Fibroblast of the aortic adventitia (primary cell): Measurements from ENCODE around the gene MEAK7. TPM values are rescaled to one million over a fixed set of nuclear protein-coding genes. Genes with fewer than 3 reads are reported as not detected.

Experiments used
- DNase-seq: peaks from one replicate; pipeline ENCODE4 v3.0.0-alpha.2; 2010; ENCODE audit warnings: low read depth
- H3K4me3 ChIP-seq: 2 replicates; pipeline ENCODE4 v1.5.1; 2011; ENCODE audit warnings: low read depth, mild to moderate bottlenecking, control low read depth, low read length, moderate library complexity
- CTCF ChIP-seq: IDR thresholded peaks from 2 replicates; pipeline ENCODE4 v1.5.1; 2011; ENCODE audit warnings: mild to moderate bottlenecking, low read length, control low read depth, inconsistent platforms; ENCODE audit not compliant: insufficient read depth
- total RNA-seq: library from RNA; depleted of rRNA; stranded (reverse); fragments of >200 nt; gene quantifications from 2 replicates; pipeline ENCODE4 v1.2.3, GENCODE V29; 2012; ENCODE audit warnings: low replicate concordance

MEAK7 gene
- 12.4 and 19.1 TPM in 2 replicates for total RNA-seq

- TF ChIP-seq CTCF, result no peak
- H3K4me3 ChIP-seq, result peak within 1 kb of the TSS; percentile 99
These were observed at the start of gene MEAK7 for GRCh38 chr16:84504420-84505248. MEAK7 (minus strand) TSS chr16:84504659; CDS start chr16:84498086, 6,573 bp downstream.

GRCh38 chr16:84553873-84554399 lies 49.5 kb upstream of the MEAK7 start:
- no peak for TF ChIP-seq CTCF
- no peak for DNase-seq
- no peak overlapping the region for H3K4me3 ChIP-seq

More at GRCh38 chr16:84504420-84505248, at the start of gene MEAK7:
- DNase-seq, result peak; percentile 98

- no peak for DNase-seq
- no peak overlapping the region for H3K4me3 ChIP-seq
- TF ChIP-seq CTCF, result no peak
These were observed 47.7 kb upstream of the MEAK7 start for GRCh38 chr16:84552135-84552534.

GRCh38 chr16:84550096-84550495 lies 45.6 kb upstream of the MEAK7 start:
- no peak for TF ChIP-seq CTCF
- DNase-seq, result no peak
- no peak overlapping the region for H3K4me3 ChIP-seq

- TF ChIP-seq CTCF, result no peak
- no peak overlapping the region for H3K4me3 ChIP-seq
- no peak for DNase-seq
These were observed 44.7 kb upstream of the MEAK7 start for GRCh38 chr16:84548971-84549844.

GRCh38 chr16:84548508-84548907 lies 44.0 kb upstream of the MEAK7 start:
- no peak for TF ChIP-seq CTCF
- no peak overlapping the region for H3K4me3 ChIP-seq
- DNase-seq, result no peak
